ENCODE results near the gene TMEM33. TPM values are rescaled to one million over a fixed set of nuclear protein-coding genes. Genes with fewer than 3 reads are reported as not detected.
A peak's percentile ranks its signal among the peaks of the same experiment; 100 is the strongest.

Gene TMEM33
- polyA plus RNA-seq, 3 donors = 21.7 to 61.6 (median 60.7) TPM

- H2AFZ ChIP-seq (ENCODE audit: insufficient read depth, low read depth, low read length, poor library complexity, severe bottlenecking) = no peak overlapping the region
- no peaks in the 10 kb centered on the region for H3K9me3 ChIP-seq (replicated peaks in 1 of 2; ENCODE audit: control insufficient read depth in 1 of 2, insufficient read depth in 1 of 2, low read length in 2 of 2)
- H3K27ac Mint-ChIP-seq = peak overlapping the region in 1 of 7 donors; percentile 31
Observed at GRCh38 chr4:41930139-41930831, 4.9 kb upstream of the TMEM33 start.

GRCh38 chr4:41932988-41933387, 2.2 kb upstream of the TMEM33 start:
- intact Hi-C loops (cut with micrococcal nuclease) = loop anchor here (10.0 kb wide), 2 partner anchors 62 to 722 kb away; partner anchors contain the start of genes ATP8A1 (in 1 of the 2) and SLC30A9 (in 1 of the 2)
- Histone ChIP-seq H3K36me3 (replicated peaks in 1 of 2; ENCODE audit: control insufficient read depth in 1 of 2, insufficient read depth in 2 of 2, low read length in 2 of 2) (peaks cover 2 to 9% of the 10 kb centered on the region in 2 donors), H3K9ac (ENCODE audit: insufficient read depth, low read length, poor library complexity, severe bottlenecking) (no peak overlapping the region), H3K4me3 (replicated peaks in 1 of 3; ENCODE audit: low read depth in 2 of 3, low read length in 3 of 3) (no peak overlapping the region), H3K79me2 (ENCODE audit: insufficient read depth, low read length) (peaks cover 37% of the 10 kb centered on the region), H4K20me1 (ENCODE audit: insufficient read depth, low read length) (peaks cover 12% of the 10 kb centered on the region), H3K27ac (ENCODE audit: low read depth in 1 of 2, low read length in 2 of 2) (no peak overlapping the region), H3K4me1 (ENCODE audit: control insufficient read depth in 1 of 2, insufficient read depth in 2 of 2, low read length in 2 of 2) (peaks cover 26 to 40% of the 10 kb centered on the region in 2 donors), H2AFZ (ENCODE audit: insufficient read depth, low read depth, low read length, poor library complexity, severe bottlenecking) (no peak overlapping the region), H3K27me3 (ENCODE audit: control insufficient read depth in 2 of 2, insufficient read depth in 2 of 2, low read length in 2 of 2) (no peaks in the 10 kb centered on the region), H3K9me3 (replicated peaks in 1 of 2; ENCODE audit: control insufficient read depth in 1 of 2, insufficient read depth in 1 of 2, low read length in 2 of 2) (no peaks in the 10 kb centered on the region), H3K4me2 (replicated peaks; ENCODE audit: extremely low read depth, low read length, poor library complexity, severe bottlenecking) (no peak overlapping the region)
- peaks cover 34 to 37% of the 10 kb centered on the region in 2 donors for H3K36me3 Mint-ChIP-seq
- DNase-seq = no peak
- H3K9me3 Mint-ChIP-seq = peaks cover 0 to 8% (median 4%) of the 10 kb centered on the region in 7 donors
- no peak overlapping the region for H3K4me3 Mint-ChIP-seq
- peaks cover 51% of the 10 kb centered on the region for H3K4me1 Mint-ChIP-seq
- peaks cover 0 to 4% (median 2%) of the 10 kb centered on the region in 3 donors for H3K27me3 Mint-ChIP-seq (ENCODE audit: low read depth in 3 of 3)
- no peak for TF ChIP-seq CTCF (IDR thresholded peaks at IDR 0.05)
- H3K27ac Mint-ChIP-seq = no peak overlapping the region
- 75% methylated on average over 3 of the region's 3 CpGs for WGBS (ENCODE audit: insufficient coverage)

More at GRCh38 chr4:41930139-41930831, 4.9 kb upstream of the TMEM33 start:
- Histone ChIP-seq H4K20me1 (ENCODE audit: insufficient read depth, low read length) (no peaks in the 10 kb centered on the region), H3K4me3 (replicated peaks in 1 of 3; ENCODE audit: low read depth in 2 of 3, low read length in 3 of 3) (no peak overlapping the region), H3K79me2 (ENCODE audit: insufficient read depth, low read length) (peaks cover 10% of the 10 kb centered on the region), H3K27me3 (ENCODE audit: control insufficient read depth in 2 of 2, insufficient read depth in 2 of 2, low read length in 2 of 2) (no peaks in the 10 kb centered on the region), H3K36me3 (replicated peaks in 1 of 2; ENCODE audit: control insufficient read depth in 1 of 2, insufficient read depth in 2 of 2, low read length in 2 of 2) (peaks cover 8 to 28% of the 10 kb centered on the region in 2 donors), H3K27ac (ENCODE audit: low read depth in 1 of 2, low read length in 2 of 2) (no peak overlapping the region), H3K4me2 (replicated peaks; ENCODE audit: extremely low read depth, low read length, poor library complexity, severe bottlenecking) (no peak overlapping the region), H3K4me1 (ENCODE audit: control insufficient read depth in 1 of 2, insufficient read depth in 2 of 2, low read length in 2 of 2) (peaks cover 15 to 16% of the 10 kb centered on the region in 2 donors), H3K9ac (ENCODE audit: insufficient read depth, low read length, poor library complexity, severe bottlenecking) (no peak overlapping the region)
- peaks cover 0 to 4% (median 2%) of the 10 kb centered on the region in 3 donors for H3K27me3 Mint-ChIP-seq (ENCODE audit: low read depth in 3 of 3)
- H3K4me3 Mint-ChIP-seq = no peak overlapping the region
- 90% methylated on average over 3 of the region's 7 CpGs for WGBS (ENCODE audit: insufficient coverage)
- peaks cover 34 to 49% of the 10 kb centered on the region in 2 donors for H3K36me3 Mint-ChIP-seq
- DNase-seq = no peak
- no peak for TF ChIP-seq CTCF (IDR thresholded peaks at IDR 0.05)
- H3K4me1 Mint-ChIP-seq = peaks cover 29% of the 10 kb centered on the region
- intact Hi-C loops (cut with micrococcal nuclease) = loop anchor here (10.0 kb wide), 2 partner anchors 65 to 725 kb away; partner anchors contain the start of genes ATP8A1 (in 1 of the 2) and SLC30A9 (in 1 of the 2)
- H3K9me3 Mint-ChIP-seq = peaks cover 0 to 8% (median 4%) of the 10 kb centered on the region in 7 donors
